B cell (primary cell): ENCODE results near the gene ZFPL1. TPM values are rescaled to one million over a fixed set of nuclear protein-coding genes. Genes with fewer than 3 reads are reported as not detected.

Experiments
- ATAC-seq: fragments of 200-7000 bp; cut with Tn5 transposase; one replicate; pipeline ENCODE4 v1.10.0; 2021; ENCODE audit warnings: low read depth, mild to moderate bottlenecking, moderate number of reproducible peaks, moderate library complexity
- CTCF ChIA-PET: fragments of 350-600 bp; sonication (Branson Sonifier 250); formaldehyde crosslinking; loops from one replicate; lab custom pipeline; 2021; ENCODE audit warnings: antibody characterized with exemption, inconsistent platforms; lab: Charles Lee
- POLR2A ChIA-PET: fragments of 350-600 bp; sonication (Branson Sonifier 250); formaldehyde crosslinking; loops from one replicate; lab custom pipeline; 2021; ENCODE audit warnings: antibody characterized with exemption; lab: Charles Lee
- DNase-seq: peaks from one replicate; pipeline ENCODE4 v3.0.0; 2013
- H2AFZ ChIP-seq: 2 replicates; pipeline ENCODE4 v1.6.1; 2012; ENCODE audit warnings: mild to moderate bottlenecking, low read depth, low read length; ENCODE audit not compliant: insufficient read depth, poor library complexity, severe bottlenecking
- H3K27ac ChIP-seq, 2 donors: 1 replicate in 1 of 2; 2 replicates in 1 of 2; pipeline ENCODE4 v1.5.1; 2012 to 2013; ENCODE audit warnings: low read length in 2 of 2, mild to moderate bottlenecking in 2 of 2, moderate library complexity in 1 of 2
- H3K27me3 ChIP-seq, 4 experiments: fragments of 200-600 bp in 1 of 4; sonication (generic) in 1 of 4; replicated peaks in 1 of 4; 1 replicate in 2 of 4; 2 replicates in 2 of 4; pipeline versions ENCODE4 v1.6.1 to v1.7.0; 2013 to 2016; ENCODE audit warnings: low read length in 3 of 4, mild to moderate bottlenecking in 2 of 4, mixed read lengths in 1 of 4, moderate library complexity in 1 of 4; ENCODE audit not compliant: insufficient read depth in 4 of 4, control insufficient read depth in 3 of 4; ENCODE audit errors: control extremely low read depth in 1 of 4
- H3K36me3 ChIP-seq, 2 experiments: replicated peaks in 1 of 2; 1 replicate in 1 of 2; 2 replicates in 1 of 2; pipeline versions ENCODE4 v1.6.1 to v1.7.1; 2013; ENCODE audit warnings: low read length in 1 of 2; ENCODE audit not compliant: insufficient read depth in 2 of 2, control insufficient read depth in 1 of 2; ENCODE audit errors: control extremely low read depth in 1 of 2, extremely low read depth in 1 of 2
- H3K4me1 ChIP-seq, 2 donors: fragments of 200-600 bp in 1 of 2; sonication (generic) in 1 of 2; 1 replicate in 1 of 2; 2 replicates in 1 of 2; pipeline versions ENCODE4 v1.5.1 to v1.6.1; 2013 to 2017; ENCODE audit warnings: low read length in 2 of 2; ENCODE audit not compliant: control insufficient read depth in 2 of 2, insufficient read depth in 2 of 2
- H3K4me2 ChIP-seq: replicated peaks from 2 replicates; pipeline ENCODE3; 2012; ENCODE audit warnings: mild to moderate bottlenecking, low read depth, low read length; ENCODE audit not compliant: poor library complexity, severe bottlenecking
- H3K4me3 ChIP-seq, 5 experiments: fragments of 200-600 bp in 1 of 5; sonication (generic) in 1 of 5; 1 replicate in 3 of 5; 2 replicates in 2 of 5; pipeline versions ENCODE4 v1.5.1 to v1.7.0; 2011 to 2016; ENCODE audit warnings: low read length in 4 of 5, mild to moderate bottlenecking in 4 of 5, low read depth in 2 of 5, control low read depth in 1 of 5, moderate library complexity in 1 of 5; ENCODE audit not compliant: insufficient read depth in 1 of 5; ENCODE audit errors: control extremely low read depth in 1 of 5, extremely low read depth in 1 of 5
- H3K79me2 ChIP-seq: fragments of 200-600 bp; sonication (generic); one replicate; pipeline ENCODE4 v1.6.0; 2016; ENCODE audit warnings: low read length; ENCODE audit not compliant: control insufficient read depth, insufficient read depth
- H3K9ac ChIP-seq: fragments of 200-600 bp; sonication (generic); 2 replicates; pipeline ENCODE4 v1.6.1; 2017; ENCODE audit warnings: mild to moderate bottlenecking, low read length, moderate library complexity
- H3K9me3 ChIP-seq, 3 donors: one replicate each; pipeline versions ENCODE4 v1.6.1 to v1.7.1; 2013; ENCODE audit warnings: low read length in 2 of 3; ENCODE audit not compliant: control insufficient read depth in 2 of 3, insufficient read depth in 1 of 3; ENCODE audit errors: control extremely low read depth in 1 of 3
- H4K20me1 ChIP-seq: 2 replicates; pipeline ENCODE4 v1.6.0; 2012; ENCODE audit warnings: mild to moderate bottlenecking, low read length; ENCODE audit not compliant: insufficient read depth, control insufficient read depth, poor library complexity, severe bottlenecking
- H3K27ac Mint-ChIP-seq: one replicate; pipeline ENCODE4 v1.8.0; 2021; ENCODE audit warnings: mixed read lengths
- H3K27me3 Mint-ChIP-seq: one replicate; pipeline ENCODE4 v1.8.0; 2021; ENCODE audit warnings: mixed read lengths
- H3K4me1 Mint-ChIP-seq: one replicate; pipeline ENCODE4 v1.8.0; 2021; ENCODE audit warnings: mixed read lengths
- H3K4me3 Mint-ChIP-seq: one replicate; pipeline ENCODE4 v1.8.0; 2021; ENCODE audit warnings: mixed read lengths
- H3K9me3 Mint-ChIP-seq: one replicate; pipeline ENCODE4 v1.8.0; 2022; ENCODE audit warnings: mixed read lengths; ENCODE audit not compliant: insufficient read depth
- CTCF ChIP-seq: fragments of 200-600 bp; IDR thresholded peaks from one replicate; pipeline ENCODE4 v1.8.0; 2022; ENCODE audit warnings: antibody characterized with exemption, mild to moderate bottlenecking
- EZH2 ChIP-seq: IDR thresholded peaks from 2 replicates; pipeline ENCODE4 v1.6.1; 2012; ENCODE audit warnings: borderline replicate concordance, low read depth, mild to moderate bottlenecking, moderate library complexity, low read length; ENCODE audit not compliant: insufficient read depth, poor library complexity, severe bottlenecking
- WGBS: methylation state at CpG from one replicate; pipeline ENCODE4 v1.1.5; 2013; ENCODE audit warnings: missing lambda C conversion rate; ENCODE audit not compliant: insufficient coverage; 5-methylcytosine and 5-hydroxymethylcytosine counted together
- intact Hi-C: fragments of 100-400 bp; cut with micrococcal nuclease; formaldehyde crosslinking; loops from one replicate; pipeline ENCODE4 v1.10.0; 2022
- polyA plus RNA-seq: library from polyadenylated mRNA; depleted of rRNA; stranded (reverse); fragments of >200 nt; gene quantifications from 2 replicates; pipeline ENCODE4 v1.2.3, GENCODE V29; 2012
- total RNA-seq, 2 donors: library from RNA; stranded (reverse); fragments of 120-200 nt in 1 of 2; gene quantifications; 1 replicate in 1 of 2; 2 replicates in 1 of 2; pipeline versions ENCODE4 v1.2.3 to v1.2.4, GENCODE V29; 2013 to 2022

Gene ZFPL1
- total and polyA plus RNA-seq, 2 donors (not counting 1 experiment from before 2014, with no cell fraction given) = 57.3 to 79.2 TPM

GRCh38 chr11:65134952-65135632, 51.1 kb downstream of the ZFPL1 start:
- no peaks in the 10 kb centered on the region for H3K27me3 ChIP-seq
- Mint-ChIP-seq H3K27me3 (no peaks in the 10 kb centered on the region), H3K27ac (peak overlapping the region; percentile 99), H3K4me1 (peaks cover 61% of the 10 kb centered on the region), H3K4me3 (peak overlapping the region; percentile 97), H3K9me3 (no peaks in the 10 kb centered on the region)
- H3K4me3 ChIP-seq = peak overlapping the region; percentile 81 to 99 (median 96)
- H3K9ac ChIP-seq = peak overlapping the region; percentile 99
- peaks cover 39% of the 10 kb centered on the region for H4K20me1 ChIP-seq
- no peaks in the 10 kb centered on the region for H3K9me3 ChIP-seq
- peak; percentile 64 for ATAC-seq
- DNase-seq = peak; percentile 95
- peak overlapping the region; percentile 89 for H3K4me2 ChIP-seq
- H3K4me1 ChIP-seq = peaks cover 32 to 52% of the 10 kb centered on the region in 2 donors
- peak overlapping the region; percentile 98 to 99 for H3K27ac ChIP-seq
- ChIA-PET POLR2A (interaction anchor here (0.6 to 8.8 kb wide), 11 partner anchors 9 to 1120 kb away, joined by 3 to 160 read pairs (median 4); partner anchors contain the start of genes CAPN1, FAU, MALAT1 and MRPL49), CTCF (interaction anchor here (0.5 to 7.5 kb wide), 10 partner anchors 10 to 647 kb away, joined by 3 to 64 read pairs (median 5); partner anchors contain the start of genes CAPN1, EHBP1L1, FAU and MRPL49)
- intact Hi-C loops = loop anchor here (1.0 to 5.0 kb wide), 4 partner anchors 51 to 482 kb away; partner anchors contain the start of genes CDCA5, MAP4K2, PCNX3 and SAC3D1
- peaks cover 71% of the 10 kb centered on the region for H3K79me2 ChIP-seq
- H2AFZ ChIP-seq = peak overlapping the region; percentile 71
- peaks cover 1 to 23% of the 10 kb centered on the region in 2 experiments for H3K36me3 ChIP-seq
- no peak for TF ChIP-seq EZH2
- TF ChIP-seq CTCF = no peak
- WGBS = 3% methylated on average over 23 of the region's 24 CpGs
